ENCODE measurements around the gene YPEL3. TPM values are rescaled to one million over a fixed set of nuclear protein-coding genes. Genes with fewer than 3 reads are reported as not detected.

The YPEL3 gene
- total and polyA plus RNA-seq, 2 of the 8 experiments (the other 6 are each of a cell fraction or from before 2014, with no cell fraction given): 40.3 to 53.3 TPM

- DNase-seq (ENCODE audit: low read depth in 1 of 2, low spot score in 2 of 2): no peak
- CTCF ChIA-PET (ENCODE audit: partially characterized antibody): interaction anchor here (2.2 kb wide), 1 partner anchor 27 kb away, joined by 7 read pairs; no protein-coding TSS in a partner anchor
- H3K4ac ChIP-seq (replicated peaks; ENCODE audit: insufficient read length, low read depth, low read length): no peak overlapping the region
Observed at GRCh38 chr16:30085820-30086219, 10.2 kb downstream of the YPEL3 start.

More at GRCh38 chr16:30085820-30086219, 10.2 kb downstream of the YPEL3 start:
- no peak overlapping the region for H2BK15ac ChIP-seq (ENCODE audit: low read length)
- H4K91ac ChIP-seq (replicated peaks; ENCODE audit: insufficient read length, low read length): no peak overlapping the region
- no peak for FAIRE-seq
- H3K23me2 ChIP-seq (ENCODE audit: low read depth, low read length): peaks cover under 1% of the 10 kb centered on the region; the same call in 1 of the 2 replicates
- peaks cover 0 to under 1% (median 0%) of the 10 kb centered on the region in 4 experiments; a peak in 1 of 7 replicates for H3K27me3 ChIP-seq (replicated peaks in 1 of 4; ENCODE audit: control insufficient read depth in 3 of 4, extremely low read depth in 1 of 4, insufficient read depth in 3 of 4, low read length in 3 of 4)
- no peak overlapping the region for H2BK120ac ChIP-seq (replicated peaks; ENCODE audit: low read depth, low read length)
- no peak overlapping the region for H3K4me2 ChIP-seq (ENCODE audit: insufficient read depth in 1 of 2, low read depth in 2 of 2, low read length in 2 of 2)
- no peak overlapping the region for H3K56ac ChIP-seq (replicated peaks; ENCODE audit: insufficient read length, low read depth, low read length)
- H2AK5ac ChIP-seq (ENCODE audit: low read depth, low read length): no peak overlapping the region
- no peaks in the 10 kb centered on the region for H3K9me3 ChIP-seq (ENCODE audit: insufficient read depth in 2 of 2, low read depth in 1 of 2, low read length in 1 of 2)
- 100% methylated on average over 3 of the region's 6 CpGs; no CpG with 5 or more reads in 1 of the 2 experiments for WGBS, 2 experiments (ENCODE audit: extremely low coverage in 1 of 2, insufficient coverage in 1 of 2, insufficient read length in 1 of 2, insufficient replicate concordance in 2 of 2, low coverage in 1 of 2, low lambda C conversion rate in 2 of 2, missing lambda C conversion rate in 1 of 2)
- no peak overlapping the region for H4K8ac ChIP-seq (ENCODE audit: extremely low read depth, insufficient read depth, low read length)
- peaks cover 21 to 45% (median 31%) of the 10 kb centered on the region in 4 experiments for H3K36me3 ChIP-seq (ENCODE audit: control insufficient read depth in 2 of 4, insufficient read depth in 4 of 4, low read length in 3 of 4)
- H3K9ac ChIP-seq (replicated peaks in 1 of 4; ENCODE audit: extremely low read depth in 1 of 4, low read depth in 3 of 4, low read length in 3 of 4): no peak overlapping the region
- no peak overlapping the region for H3K23ac ChIP-seq (ENCODE audit: insufficient read length)
- H3K27ac ChIP-seq (ENCODE audit: low read depth, low read length): no peak overlapping the region
- H3K14ac ChIP-seq (ENCODE audit: insufficient read length): no peak overlapping the region
- H4K5ac ChIP-seq (ENCODE audit: insufficient read length, low read depth, low read length): no peak overlapping the region
- H3K4me1 ChIP-seq (replicated peaks in 1 of 4; ENCODE audit: control insufficient read depth in 3 of 4, insufficient read depth in 4 of 4, low read length in 3 of 4): peaks cover 0 to 1% (median 0%) of the 10 kb centered on the region in 4 experiments; a peak in 2 of 7 replicates
- no peak overlapping the region for H2BK20ac ChIP-seq (ENCODE audit: low read length)
- POLR2A ChIA-PET (ENCODE audit: partially characterized antibody): interaction anchor here (2.6 to 14.0 kb wide), 2 partner anchors 11 to 13 kb away, joined by 6 to 353 read pairs; partner anchors contain the start of genes ALDOA and PPP4C
- no peak overlapping the region for H2BK12ac ChIP-seq (ENCODE audit: low read depth, low read length)
- H2BK5ac ChIP-seq (ENCODE audit: low read depth, low read length): no peak overlapping the region
- TF ChIP-seq RAD21 (IDR thresholded peaks at IDR 0.05 in 1 of 2, conservative IDR thresholded peaks at IDR 0.05 in 1 of 2; ENCODE audit: low read depth in 2 of 2, low read length in 2 of 2) (no peak), CBX8 (IDR thresholded peaks at IDR 0.05; ENCODE audit: borderline replicate concordance, low read depth, low read length) (no peak)
- peaks cover 0 to 3% of the 10 kb centered on the region in 2 experiments; a peak in 1 of 4 replicates for H3K79me2 ChIP-seq (ENCODE audit: control insufficient read depth in 1 of 2, insufficient read depth in 2 of 2, low read length in 2 of 2)
- H3K79me1 ChIP-seq (ENCODE audit: low read depth, low read length): no peaks in the 10 kb centered on the region; the same call in 1 of the 2 replicates
- no peak overlapping the region for H3K18ac ChIP-seq (ENCODE audit: extremely low read depth, low read length)
- peaks cover 7 to 16% of the 10 kb centered on the region in 2 experiments for H4K20me1 ChIP-seq (replicated peaks in 1 of 2; ENCODE audit: control insufficient read depth in 1 of 2, insufficient read depth in 2 of 2, low read length in 2 of 2)
- no peak overlapping the region for H3K4me3 ChIP-seq (ENCODE audit: extremely low read depth in 1 of 4, insufficient read depth in 2 of 4, low read depth in 3 of 4, low read length in 4 of 4)
- no peak overlapping the region for H2AFZ ChIP-seq (ENCODE audit: low read length)
